Effector CD8-positive, alpha-beta T cell (primary cell): ENCODE results near the gene SLBP.
A peak's percentile ranks its signal among the peaks of the same experiment; 100 is the strongest.

ENCODE experiments used
- DNase-seq: peaks from one replicate; lab custom pipeline; 2025; lab: John Stamatoyannopoulos, UW

Gene SLBP

GRCh38 chr4:1727117-1728031, 15.3 kb upstream of the SLBP start:
- DNase-seq: no peak

- peak; percentile 90 for DNase-seq
These were observed 14.2 kb upstream of the SLBP start for GRCh38 chr4:1726146-1726934.

DNA sequence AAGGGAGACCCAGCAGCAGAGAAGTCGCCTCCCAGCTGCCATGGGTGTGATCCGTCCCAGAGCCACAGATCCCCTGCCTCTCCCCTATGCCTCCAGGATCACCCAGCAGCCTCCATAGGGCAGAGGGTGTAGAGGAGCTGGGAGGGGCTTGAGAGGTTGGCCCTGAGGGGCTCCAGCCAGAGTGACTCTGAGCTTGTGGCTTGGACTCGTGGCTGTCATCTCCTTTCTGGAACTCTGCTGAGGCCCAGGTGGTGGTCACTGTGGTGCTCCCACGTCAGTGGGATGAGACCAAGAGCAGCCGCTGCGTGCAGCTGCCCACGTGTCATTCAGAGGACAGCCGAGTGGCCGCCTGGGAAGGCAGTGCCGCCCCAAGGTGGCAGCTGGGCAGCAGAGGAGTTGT, 13.4 kb upstream of the SLBP start:
- DNase-seq: no peak

DNA sequence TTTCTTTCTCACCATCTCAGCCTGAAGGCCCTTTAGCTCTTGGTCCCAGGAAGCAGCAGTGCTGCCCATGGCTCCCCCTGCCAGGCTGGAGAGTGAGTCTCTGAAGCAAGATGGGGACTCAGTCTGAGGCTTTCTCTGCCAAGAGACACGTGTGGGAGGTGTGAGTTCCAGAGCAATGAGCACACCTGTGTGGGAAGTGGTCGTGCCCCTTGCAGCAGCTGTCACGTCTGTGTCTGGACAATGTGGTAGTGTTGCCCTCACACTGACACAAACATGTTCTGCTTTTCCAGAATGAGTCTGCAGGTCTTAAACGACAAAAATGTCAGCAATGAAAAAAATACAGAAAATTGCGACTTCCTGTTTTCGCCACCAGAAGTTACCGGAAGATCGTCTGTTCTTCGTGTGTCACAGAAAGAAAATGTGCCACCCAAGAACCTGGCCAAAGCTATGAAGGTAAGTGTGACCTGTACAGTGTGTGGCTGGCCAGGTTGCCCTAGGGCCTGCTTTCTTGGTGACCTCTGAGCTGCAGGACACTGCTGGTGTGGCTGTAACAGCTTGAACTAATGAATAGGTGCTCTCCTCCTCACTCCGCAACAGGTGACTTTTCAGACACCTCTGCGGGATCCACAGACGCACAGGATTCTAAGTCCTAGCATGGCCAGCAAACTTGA, 11.1 kb upstream of the SLBP start:
- DNase-seq: no peak

DNA sequence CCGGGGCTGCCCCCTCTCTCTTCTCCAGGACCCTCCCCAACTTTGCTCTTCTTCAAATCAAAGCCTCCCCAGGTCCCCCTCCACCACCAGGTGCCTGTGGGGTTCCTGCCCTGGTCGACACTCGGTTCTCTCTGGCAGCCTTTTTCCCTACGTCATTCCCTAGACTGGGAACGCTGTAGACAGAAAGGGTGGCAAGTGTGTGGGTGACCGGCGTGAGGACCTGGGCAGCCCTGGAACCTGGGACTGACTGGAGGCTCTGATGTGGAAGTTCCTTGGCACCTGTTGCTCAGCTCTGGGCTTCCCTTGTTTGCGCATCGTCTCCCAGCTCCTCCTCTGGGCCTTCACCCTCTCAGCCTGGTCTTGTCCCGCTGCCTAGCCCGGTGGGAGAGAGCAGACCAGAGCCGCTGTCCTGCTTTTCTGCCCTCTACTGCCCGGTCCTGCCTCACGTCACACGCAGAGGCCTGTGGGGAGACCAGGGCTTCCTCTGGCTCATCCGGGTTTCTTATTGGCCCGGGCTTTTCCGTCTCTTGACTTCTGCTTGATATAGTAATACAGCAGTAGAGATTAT, 10.5 kb upstream of the SLBP start:
- DNase-seq: no peak

GRCh38 chr4:1721666-1722550, 9.8 kb upstream of the SLBP start:
- DNase-seq: no peak

DNA sequence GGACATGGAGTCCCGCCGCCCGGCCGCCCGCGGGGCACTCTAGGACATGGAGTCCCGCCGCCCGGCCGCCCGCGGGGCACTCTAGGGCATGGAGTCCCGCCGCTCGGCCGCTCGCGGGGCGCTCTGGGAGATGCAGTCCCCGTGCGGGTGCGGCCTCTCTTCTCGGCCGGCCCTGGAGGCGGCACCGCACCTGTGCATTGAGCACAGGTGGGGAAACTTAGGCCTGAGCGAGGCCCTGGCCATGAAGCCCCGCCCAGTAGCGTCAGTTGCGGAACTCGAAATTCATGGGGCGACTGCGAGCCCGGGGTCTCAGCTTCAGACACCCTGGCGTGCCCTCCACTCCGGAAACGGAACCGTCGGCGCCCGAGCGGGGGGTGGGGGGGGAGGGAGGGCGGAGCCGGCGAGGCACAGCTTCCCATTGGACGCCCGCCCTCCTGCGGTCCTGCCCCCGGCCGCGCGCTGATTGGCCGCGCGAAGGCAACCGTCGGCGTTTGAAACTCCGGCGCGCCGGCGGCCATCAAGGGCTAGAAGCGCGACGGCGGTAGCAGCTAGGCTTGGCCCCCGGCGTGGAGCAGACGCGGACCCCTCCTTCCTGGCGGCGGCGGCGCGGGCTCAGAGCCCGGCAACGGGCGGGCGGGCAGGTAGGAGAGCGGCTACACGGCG, 9.0 kb upstream of the SLBP start, which contains the start of the genes TACC3 and TMEM129:
TACC3 (plus strand) TSS at position 519 of the 663 bp plus-strand sequence. CDS start 1,901 bp downstream, outside the sequence.
TMEM129 (minus strand) TSS at position 321 of the 663 bp plus-strand sequence. CDS start 486 bp downstream, outside the sequence.
- peak; percentile 95 for DNase-seq

DNA sequence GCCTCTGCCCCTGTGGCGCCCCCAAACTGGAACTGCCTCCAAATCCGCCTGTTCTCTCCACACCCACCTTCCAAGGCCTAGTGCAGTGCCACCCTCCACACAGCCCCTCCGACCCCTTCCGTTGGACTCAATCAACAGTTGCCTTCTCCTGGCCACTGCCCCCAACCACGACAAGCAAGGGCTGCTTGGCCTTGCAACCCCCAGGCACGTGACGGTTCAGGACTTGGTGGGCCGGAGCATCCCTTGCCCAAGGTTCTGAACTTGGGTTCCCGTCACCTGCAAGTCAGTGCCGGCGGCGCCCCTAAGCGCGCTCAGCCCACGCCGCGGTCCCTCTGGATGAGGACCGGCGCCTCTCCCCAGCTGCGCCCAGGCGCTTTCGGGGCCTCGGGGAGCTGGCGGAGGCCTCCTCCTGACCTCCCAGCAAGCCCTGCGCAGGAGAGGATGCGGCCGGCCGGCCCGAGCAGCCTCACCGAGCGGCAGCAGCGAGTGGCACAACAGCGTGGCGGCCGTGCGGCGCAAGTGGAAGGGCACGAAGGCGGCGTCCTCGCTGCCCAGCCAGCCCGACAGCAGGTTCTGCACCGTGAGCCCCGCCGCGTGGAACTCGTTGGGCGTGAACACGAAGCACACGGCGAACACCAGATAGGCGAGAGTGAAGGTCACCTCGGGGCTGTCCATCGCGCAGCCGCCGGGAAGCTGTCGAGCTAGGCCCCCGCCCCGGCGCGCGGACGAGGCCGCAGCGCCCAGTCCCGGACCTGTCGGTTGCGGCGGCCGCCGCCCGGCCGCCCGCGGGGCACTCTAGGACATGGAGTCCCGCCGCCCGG, 8.3 kb upstream of the SLBP start:
- DNase-seq: no peak

DNA sequence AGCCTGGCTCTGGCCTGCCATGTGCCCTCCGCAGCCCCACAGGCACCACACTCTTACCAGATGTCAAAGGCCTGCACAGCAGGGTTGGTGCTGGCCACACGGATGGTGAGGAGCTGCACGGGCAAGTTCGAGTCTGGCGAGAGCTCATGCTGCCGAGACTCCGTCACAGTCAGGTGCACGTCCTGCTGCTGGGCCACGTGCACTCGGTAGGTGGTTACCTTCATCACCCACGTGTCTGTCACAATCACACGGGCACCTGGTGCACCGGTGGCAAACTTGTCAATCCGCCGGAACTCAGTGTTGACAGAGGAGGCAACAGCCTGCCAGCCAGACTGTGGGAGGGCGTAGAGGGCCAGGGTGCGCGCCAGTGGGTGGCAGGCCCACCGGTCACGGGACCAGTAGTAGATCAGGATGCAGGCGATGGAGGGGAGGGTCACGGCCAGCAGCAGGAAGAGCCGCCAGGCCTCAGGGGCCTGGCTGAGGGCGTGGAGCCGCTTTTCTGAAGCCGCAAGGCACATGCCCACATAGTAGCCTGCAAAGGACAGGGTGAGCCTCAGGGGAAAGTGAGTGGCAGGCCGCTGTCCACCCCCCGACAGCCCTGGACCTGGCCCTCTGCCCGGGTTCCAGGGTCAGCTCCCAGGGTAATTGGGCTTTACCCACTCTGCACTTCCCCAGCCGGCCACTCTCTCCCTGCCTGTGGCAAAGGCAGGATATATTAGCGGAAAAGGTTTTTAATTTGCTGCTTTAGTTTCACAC, 6.2 kb upstream of the SLBP start:
- DNase-seq: no peak

DNA sequence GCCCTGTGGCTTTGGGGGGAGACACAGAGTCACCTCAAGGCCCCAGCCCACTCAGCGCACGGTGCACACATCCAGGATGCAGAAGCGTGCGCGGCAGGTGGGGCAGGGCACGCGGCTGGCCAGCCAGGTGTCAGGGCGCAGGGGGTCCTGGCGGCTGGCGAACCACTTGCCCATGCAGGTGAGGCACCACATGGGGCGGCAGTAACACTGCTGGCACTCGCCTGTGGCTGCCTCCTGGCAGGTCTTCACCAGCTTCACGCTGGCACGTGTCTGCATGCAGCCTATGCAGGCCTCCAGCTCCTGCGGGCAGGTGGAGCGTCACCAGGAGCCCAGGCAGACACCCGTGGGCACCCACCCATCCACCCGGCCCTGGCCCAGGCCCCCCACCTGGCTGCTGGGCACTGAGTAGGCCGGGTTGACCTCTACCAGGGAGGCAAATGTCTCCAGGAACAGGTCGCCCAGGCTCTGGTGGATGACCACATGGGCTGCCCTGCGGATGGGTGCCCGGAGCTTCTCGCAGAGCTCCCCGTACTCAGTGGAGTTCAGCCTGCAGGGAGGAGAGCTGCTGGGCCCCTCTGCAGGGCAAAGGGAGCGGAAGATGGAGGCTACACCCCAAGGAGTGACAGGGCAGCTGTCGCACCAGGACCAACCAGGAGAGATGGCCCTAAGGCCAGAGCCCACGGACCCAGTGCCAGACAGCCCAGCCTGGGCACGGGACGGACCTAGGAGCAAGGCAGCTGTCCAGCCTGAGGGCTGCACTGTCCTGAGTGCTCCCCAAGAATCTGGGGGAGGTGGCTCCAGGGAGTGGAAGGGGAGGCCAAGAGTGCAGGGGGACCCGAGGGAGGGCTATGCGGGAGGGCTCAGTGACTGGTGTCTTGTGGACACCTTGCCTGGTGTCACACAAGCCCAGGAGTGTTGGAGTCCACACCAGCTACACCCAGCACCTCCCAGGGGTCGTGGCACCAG, 5.3 kb upstream of the SLBP start:
- DNase-seq: no peak

DNA sequence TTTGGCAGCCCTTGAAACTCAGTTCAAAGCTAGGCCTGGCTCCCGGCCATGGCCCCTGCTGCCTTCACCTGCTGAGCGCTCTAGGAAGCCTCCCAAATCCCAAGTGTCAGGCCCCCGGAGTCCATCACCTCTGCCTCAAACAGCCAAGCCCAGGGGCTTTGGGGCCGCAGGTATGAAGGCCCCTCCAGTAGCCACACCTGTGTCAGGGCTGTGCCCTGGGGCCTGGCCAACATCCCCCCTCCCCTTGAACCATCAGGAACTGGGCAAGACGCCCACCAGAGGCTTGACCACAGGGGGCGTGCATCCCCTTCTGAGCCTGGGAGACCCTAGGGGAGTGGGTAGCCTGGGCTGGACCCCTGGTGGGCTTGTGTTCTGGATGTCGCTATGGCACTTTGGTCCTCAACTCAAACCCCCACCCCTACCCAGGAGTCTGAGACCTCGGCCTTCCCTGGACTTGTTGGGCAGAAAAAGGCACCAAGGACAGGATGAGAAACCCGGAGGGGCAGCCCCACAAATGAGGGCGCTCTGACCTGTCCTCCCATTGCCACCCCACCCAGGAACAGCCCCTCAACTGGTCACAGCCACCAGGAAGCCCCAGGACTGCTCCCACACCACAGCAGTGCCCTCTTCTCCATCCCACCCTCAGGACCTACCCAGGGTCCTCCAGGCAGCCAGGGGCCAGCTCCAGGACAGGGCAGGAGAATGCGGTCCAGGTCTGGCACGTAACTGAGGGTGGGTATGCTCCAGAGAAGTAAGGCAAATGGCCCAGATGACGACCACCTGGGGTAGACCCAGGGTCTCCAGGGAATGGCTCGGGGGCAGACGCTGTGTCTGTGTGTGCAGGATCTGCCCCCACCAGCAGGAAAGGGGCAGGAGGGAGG, 4.2 kb upstream of the SLBP start:
- DNase-seq: no peak

DNA sequence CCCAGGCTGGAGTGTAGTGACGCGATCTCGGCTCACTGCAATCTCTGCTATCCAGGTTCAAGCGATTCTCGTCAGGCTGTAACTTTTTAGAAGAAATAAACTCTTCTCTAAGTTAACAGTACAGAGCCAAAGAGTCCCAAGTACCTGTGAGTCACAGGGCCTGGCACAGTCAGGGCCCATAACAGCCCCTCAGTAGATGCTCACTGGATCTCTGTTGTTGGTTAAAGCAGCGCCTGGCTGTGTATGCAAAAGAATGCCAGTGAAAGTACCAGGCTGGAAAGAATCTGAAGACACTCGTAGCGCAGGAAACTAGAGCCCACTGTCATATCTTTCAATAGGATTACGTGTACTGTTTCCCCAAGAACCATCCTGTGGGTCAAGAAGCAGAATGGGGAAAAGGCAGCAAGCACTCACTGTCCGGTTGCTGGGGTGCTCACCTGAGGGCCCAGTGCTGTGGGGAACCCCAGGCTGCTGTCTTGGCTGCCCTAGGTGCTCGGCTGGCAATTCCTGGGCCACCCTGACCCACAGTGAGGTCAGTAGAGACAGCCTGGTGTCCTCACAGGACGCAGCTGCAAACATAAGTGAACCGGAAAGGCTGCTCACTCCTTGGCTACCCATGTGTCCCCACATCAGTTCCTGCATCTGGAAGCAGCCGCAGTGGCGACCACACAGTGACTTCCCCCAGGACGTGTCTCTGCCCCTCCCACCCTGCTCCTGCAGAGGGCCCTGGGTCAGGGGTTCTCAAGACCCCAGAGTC, 3.1 kb upstream of the SLBP start:
- DNase-seq: no peak

DNA sequence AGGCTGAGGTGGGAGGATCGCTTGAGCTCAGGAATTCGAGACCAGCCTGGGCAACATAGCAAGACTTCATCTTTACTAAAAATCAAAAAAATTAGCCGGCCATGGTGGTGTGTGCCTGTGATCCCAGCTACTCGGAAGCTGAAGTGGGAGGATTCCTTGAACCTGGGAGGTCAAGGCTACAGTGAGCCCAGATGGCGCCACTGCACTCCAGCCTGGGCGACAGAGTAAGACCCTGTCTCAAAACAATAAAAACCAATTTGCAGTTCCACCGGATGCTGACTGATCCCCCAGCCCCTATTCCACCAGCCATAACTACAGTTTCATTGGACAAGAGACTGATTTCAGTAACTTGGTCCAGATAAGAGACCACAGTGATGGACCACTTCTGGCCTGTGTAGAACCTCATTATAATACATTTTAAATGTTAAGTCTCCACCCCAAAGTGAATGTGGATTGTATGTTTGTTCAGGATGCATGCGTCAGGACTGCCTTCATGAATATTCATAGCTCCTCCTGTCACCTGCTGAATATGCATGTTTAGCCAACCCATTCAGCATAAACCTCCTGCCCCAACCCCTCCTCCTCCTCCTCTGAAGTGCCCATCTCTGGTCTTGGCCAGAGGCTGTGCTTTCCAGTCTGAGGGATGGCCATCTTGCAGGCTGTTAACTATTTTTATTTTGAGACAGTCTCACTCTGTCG, 2.3 kb upstream of the SLBP start:
- DNase-seq: no peak

- DNase-seq: no peak
These were observed 1.1 kb upstream of the SLBP start for GRCh38 chr4:1713003-1713851.
